PC-3 (cell line): ENCODE results near the gene ESR2.

ENCODE experiments used
- EZH2 ChIP-seq: fragments of 300-600 bp; sonication (generic); IDR thresholded peaks from one replicate; pipeline ENCODE4 v1.6.1; 2017; ENCODE audit warnings: antibody characterized with exemption, mild to moderate bottlenecking, low read length; ENCODE audit not compliant: unreplicated experiment
- EZH2phosphoT487 ChIP-seq: fragments of 300-600 bp; sonication (generic); IDR thresholded peaks from 2 replicates; pipeline ENCODE4 v1.6.1; 2018; ENCODE audit warnings: mild to moderate bottlenecking, antibody characterized with exemption, low read length, borderline replicate concordance
- TF ChIP-seq, protein P1 (sequence below): fragments of 300-600 bp; sonication (generic); conservative IDR thresholded peaks from 2 replicates; pipeline ENCODE4 v1.5.1; 2017; ENCODE audit warnings: antibody characterized with exemption, low read depth, mild to moderate bottlenecking, low read length

GRCh38 chr14:64184103-64184729 lies 110.0 kb downstream of the ESR2 start:
- TF ChIP-seq, protein P1, sequence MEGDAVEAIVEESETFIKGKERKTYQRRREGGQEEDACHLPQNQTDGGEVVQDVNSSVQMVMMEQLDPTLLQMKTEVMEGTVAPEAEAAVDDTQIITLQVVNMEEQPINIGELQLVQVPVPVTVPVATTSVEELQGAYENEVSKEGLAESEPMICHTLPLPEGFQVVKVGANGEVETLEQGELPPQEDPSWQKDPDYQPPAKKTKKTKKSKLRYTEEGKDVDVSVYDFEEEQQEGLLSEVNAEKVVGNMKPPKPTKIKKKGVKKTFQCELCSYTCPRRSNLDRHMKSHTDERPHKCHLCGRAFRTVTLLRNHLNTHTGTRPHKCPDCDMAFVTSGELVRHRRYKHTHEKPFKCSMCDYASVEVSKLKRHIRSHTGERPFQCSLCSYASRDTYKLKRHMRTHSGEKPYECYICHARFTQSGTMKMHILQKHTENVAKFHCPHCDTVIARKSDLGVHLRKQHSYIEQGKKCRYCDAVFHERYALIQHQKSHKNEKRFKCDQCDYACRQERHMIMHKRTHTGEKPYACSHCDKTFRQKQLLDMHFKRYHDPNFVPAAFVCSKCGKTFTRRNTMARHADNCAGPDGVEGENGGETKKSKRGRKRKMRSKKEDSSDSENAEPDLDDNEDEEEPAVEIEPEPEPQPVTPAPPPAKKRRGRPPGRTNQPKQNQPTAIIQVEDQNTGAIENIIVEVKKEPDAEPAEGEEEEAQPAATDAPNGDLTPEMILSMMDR = no peak
- no peak for TF ChIP-seq EZH2phosphoT487
- TF ChIP-seq EZH2 = no peak
